ENCODE results near the gene GEMIN7. TPM values are rescaled to one million over a fixed set of nuclear protein-coding genes. Genes with fewer than 3 reads are reported as not detected.

GEMIN7 gene
- total RNA-seq, 1 donor from 2014 or later: 46.0 TPM

- DNase-seq (ENCODE audit: low read depth): peak; percentile 45
- Histone ChIP-seq H3K9ac (ENCODE audit: low read length) (peak overlapping the region; percentile 49), H3K36me3 (ENCODE audit: insufficient read depth, low read length) (no peaks in the 10 kb centered on the region), H3K9me3 (ENCODE audit: insufficient read depth, low read depth, low read length) (no peaks in the 10 kb centered on the region), H3K4me2 (ENCODE audit: low read length) (peak overlapping the region; percentile 88), H3K4me3 (ENCODE audit: insufficient read depth, low read depth, low read length) (no peak overlapping the region), H3K79me2 (ENCODE audit: insufficient read depth, low read length) (peaks cover 99% of the 10 kb centered on the region), H3K27ac (ENCODE audit: low read depth, low read length) (peak overlapping the region; percentile 75), H3K4me1 (ENCODE audit: insufficient read depth, low read length) (peaks cover 59% of the 10 kb centered on the region), H3K27me3 (ENCODE audit: insufficient read depth, low read length) (no peaks in the 10 kb centered on the region), H4K20me1 (ENCODE audit: insufficient read depth, low read length) (peaks cover 99% of the 10 kb centered on the region), H2AFZ (ENCODE audit: low read depth, low read length) (no peak overlapping the region)
- no peak for FAIRE-seq
- Mint-ChIP-seq H3K9me3 (ENCODE audit: unreplicated experiment) (no peaks in the 10 kb centered on the region), H3K4me1 (ENCODE audit: low read depth, unreplicated experiment) (peaks cover 69% of the 10 kb centered on the region), H3K4me3 (ENCODE audit: unreplicated experiment) (peak overlapping the region; percentile 66), H3K27ac (ENCODE audit: unreplicated experiment) (peak overlapping the region; percentile 43), H3K36me3 (ENCODE audit: low read depth, unreplicated experiment) (peaks cover 7% of the 10 kb centered on the region), H3K27me3 (ENCODE audit: low read depth, unreplicated experiment) (no peaks in the 10 kb centered on the region)
- TF ChIP-seq EZH2 (IDR thresholded peaks at IDR 0.05; ENCODE audit: insufficient read depth, low read length): no peak
- TF ChIP-seq, protein P1, sequence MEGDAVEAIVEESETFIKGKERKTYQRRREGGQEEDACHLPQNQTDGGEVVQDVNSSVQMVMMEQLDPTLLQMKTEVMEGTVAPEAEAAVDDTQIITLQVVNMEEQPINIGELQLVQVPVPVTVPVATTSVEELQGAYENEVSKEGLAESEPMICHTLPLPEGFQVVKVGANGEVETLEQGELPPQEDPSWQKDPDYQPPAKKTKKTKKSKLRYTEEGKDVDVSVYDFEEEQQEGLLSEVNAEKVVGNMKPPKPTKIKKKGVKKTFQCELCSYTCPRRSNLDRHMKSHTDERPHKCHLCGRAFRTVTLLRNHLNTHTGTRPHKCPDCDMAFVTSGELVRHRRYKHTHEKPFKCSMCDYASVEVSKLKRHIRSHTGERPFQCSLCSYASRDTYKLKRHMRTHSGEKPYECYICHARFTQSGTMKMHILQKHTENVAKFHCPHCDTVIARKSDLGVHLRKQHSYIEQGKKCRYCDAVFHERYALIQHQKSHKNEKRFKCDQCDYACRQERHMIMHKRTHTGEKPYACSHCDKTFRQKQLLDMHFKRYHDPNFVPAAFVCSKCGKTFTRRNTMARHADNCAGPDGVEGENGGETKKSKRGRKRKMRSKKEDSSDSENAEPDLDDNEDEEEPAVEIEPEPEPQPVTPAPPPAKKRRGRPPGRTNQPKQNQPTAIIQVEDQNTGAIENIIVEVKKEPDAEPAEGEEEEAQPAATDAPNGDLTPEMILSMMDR (IDR thresholded peaks at IDR 0.05; ENCODE audit: insufficient read depth, low read depth, low read length): no peak
Measured at GRCh38 chr19:45098521-45099466, 19.7 kb downstream of the GEMIN7 start.

DNA sequence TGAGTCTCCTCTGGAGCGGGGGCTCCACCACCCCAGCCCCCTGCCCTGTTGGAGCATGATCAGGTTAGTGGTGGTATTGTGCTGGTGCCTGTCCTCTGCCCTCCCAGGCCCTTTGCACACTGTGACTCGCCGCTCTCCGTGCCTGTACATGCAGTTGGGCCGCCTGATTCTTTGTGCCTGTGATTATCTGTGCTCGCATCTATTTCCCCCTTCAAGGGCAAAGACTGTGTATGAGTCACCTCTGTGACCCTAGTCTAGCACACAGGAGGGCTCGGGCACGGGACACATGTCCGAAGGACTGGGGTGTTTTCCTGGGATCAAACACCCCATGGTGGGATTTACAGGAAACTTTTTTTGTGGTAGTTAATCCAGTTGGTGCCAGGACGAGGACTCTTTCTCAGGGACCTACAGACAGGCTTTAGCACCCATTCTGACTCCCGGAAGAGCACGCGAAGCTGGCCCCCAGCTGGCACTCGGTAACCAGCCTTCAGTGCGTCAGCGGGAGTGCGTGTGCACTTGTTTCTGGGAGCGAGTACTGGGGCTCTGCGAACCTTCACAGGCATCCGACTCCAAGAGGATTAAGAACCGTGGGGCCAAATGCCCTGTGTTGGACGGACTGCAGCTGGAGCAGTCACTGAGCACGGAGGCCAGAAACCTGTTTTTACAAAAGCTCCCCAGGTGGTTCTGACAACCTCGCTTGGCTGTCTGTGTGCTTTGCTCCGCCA, 20.6 kb downstream of the GEMIN7 start:
- peaks cover 63% of the 10 kb centered on the region for H3K4me1 Mint-ChIP-seq (ENCODE audit: low read depth, unreplicated experiment)
- H3K9me3 Mint-ChIP-seq (ENCODE audit: unreplicated experiment): no peaks in the 10 kb centered on the region
- Histone ChIP-seq H3K79me2 (ENCODE audit: insufficient read depth, low read length) (peaks cover 99% of the 10 kb centered on the region), H3K4me2 (ENCODE audit: low read length) (peak overlapping the region; percentile 88), H4K20me1 (ENCODE audit: insufficient read depth, low read length) (peaks cover 99% of the 10 kb centered on the region), H3K9me3 (ENCODE audit: insufficient read depth, low read depth, low read length) (no peaks in the 10 kb centered on the region), H2AFZ (ENCODE audit: low read depth, low read length) (no peak overlapping the region), H3K4me1 (ENCODE audit: insufficient read depth, low read length) (peaks cover 53% of the 10 kb centered on the region), H3K4me3 (ENCODE audit: insufficient read depth, low read depth, low read length) (no peak overlapping the region), H3K36me3 (ENCODE audit: insufficient read depth, low read length) (no peaks in the 10 kb centered on the region), H3K9ac (ENCODE audit: low read length) (peak overlapping the region; percentile 49), H3K27me3 (ENCODE audit: insufficient read depth, low read length) (no peaks in the 10 kb centered on the region), H3K27ac (ENCODE audit: low read depth, low read length) (peak overlapping the region; percentile 75)
- peak overlapping the region; percentile 10 for H3K4me3 Mint-ChIP-seq (ENCODE audit: unreplicated experiment)
- peaks cover 7% of the 10 kb centered on the region for H3K36me3 Mint-ChIP-seq (ENCODE audit: low read depth, unreplicated experiment)
- DNase-seq (ENCODE audit: low read depth) (no peak), FAIRE-seq (no peak)
- TF ChIP-seq, protein P1 (IDR thresholded peaks at IDR 0.05; ENCODE audit: insufficient read depth, low read depth, low read length): no peak
- TF ChIP-seq EZH2 (IDR thresholded peaks at IDR 0.05; ENCODE audit: insufficient read depth, low read length): no peak
- no peaks in the 10 kb centered on the region for H3K27me3 Mint-ChIP-seq (ENCODE audit: low read depth, unreplicated experiment)
- H3K27ac Mint-ChIP-seq (ENCODE audit: unreplicated experiment): peak overlapping the region; percentile 43

All from astrocyte (in vitro differentiated cells and primary cell).